ENCODE results near the gene ACAD11. TPM values are rescaled to one million over a fixed set of nuclear protein-coding genes. Genes with fewer than 3 reads are reported as not detected.

Gene ACAD11
- total and polyA plus RNA-seq, 9 of the 15 experiments (the other 6 are each of a cell fraction or from before 2014, with no cell fraction given) = 1.3 to 8.4 (median 4.0) TPM

GRCh38 chr3:132643366-132643765 is 16.2 kb downstream of the ACAD11 start:
- Histone ChIP-seq H2AFZ (ENCODE audit: low read depth, low read length) (no peak overlapping the region), H3K4me1 (replicated peaks in 1 of 2; ENCODE audit: control insufficient read depth in 2 of 2, insufficient read depth in 2 of 2, low read length in 2 of 2) (no peaks in the 10 kb centered on the region), H3K27me3 (ENCODE audit: control insufficient read depth in 2 of 2, insufficient read depth in 2 of 2, low read length in 2 of 2) (no peaks in the 10 kb centered on the region), H3K9me1 (ENCODE audit: control insufficient read depth, insufficient read depth, low read length) (no peaks in the 10 kb centered on the region), H3K27ac (ENCODE audit: extremely low read depth, low read depth, low read length) (no peak overlapping the region), H3K9me3 (replicated peaks; ENCODE audit: control insufficient read depth, insufficient read depth, low read depth, low read length) (no peaks in the 10 kb centered on the region), H4K20me1 (replicated peaks; ENCODE audit: control insufficient read depth, insufficient read depth, low read length) (0 out of 2 replicates have a peak, but pooled peaks cover 3% of the 10 kb centered on the region), H3K36me3 (ENCODE audit: control insufficient read depth, insufficient read depth, low read length) (no peaks in the 10 kb centered on the region), H3K79me2 (ENCODE audit: control insufficient read depth, insufficient read depth, low read length) (no peaks in the 10 kb centered on the region), H3K4me3 (no peak overlapping the region), H3K4me2 (ENCODE audit: insufficient read depth, low read length) (no peak overlapping the region), H3K9ac (ENCODE audit: insufficient read depth in 1 of 2, low read depth in 2 of 2, low read length in 2 of 2) (no peak overlapping the region)
- FAIRE-seq (no peak), ATAC-seq (peak; percentile 73), DNase-seq (ENCODE audit: extremely low read depth in 1 of 4, low spot score in 3 of 4) (peak in 2 of 4 experiments; percentile 19 to 38)
- no TSS peak for BruUV-seq (replicated peaks)
- ChIA-PET CTCF (ENCODE audit: low intra/inter-chr PET ratio) (interaction anchor here (3.4 kb wide), 1 partner anchor 108 kb away, joined by 49 read pairs; no protein-coding TSS in a partner anchor), POLR2A (interaction anchor here (1.0 kb wide), 2 partner anchors 16 to 30 kb away, joined by 3 to 5 read pairs; partner anchors contain the start of gene ACAD11)
- TF ChIP-seq THRAP3 (IDR thresholded peaks at IDR 0.05; ENCODE audit: borderline replicate concordance) (no peak), CBFA2T3 (IDR thresholded peaks at IDR 0.05) (peak; percentile 53), KHSRP (IDR thresholded peaks at IDR 0.05) (no peak), SP1 (CRISPR knock-in tag; IDR thresholded peaks at IDR 0.05) (no peak), SRSF3 (IDR thresholded peaks at IDR 0.05; ENCODE audit: insufficient read depth, low read length) (no peak), SPI1 (IDR thresholded peaks at IDR 0.05; ENCODE audit: borderline replicate concordance, low read depth, low read length) (no peak), BCL6 (CRISPR knock-in tag; IDR thresholded peaks at IDR 0.05) (no peak), TARDBP (IDR thresholded peaks at IDR 0.05) (no peak), ZNF766 (CRISPR knock-in tag; conservative IDR thresholded peaks at IDR 0.05) (no peak), TCF3 (CRISPR knock-in tag; IDR thresholded peaks at IDR 0.05) (peak; percentile 24; the same call in 1 of the 2 replicates), TAL1 (IDR thresholded peaks at IDR 0.05) (peak; percentile 39), TEAD4 (IDR thresholded peaks at IDR 0.05; ENCODE audit: low read length) (peak; percentile 19; the same call in 1 of the 2 replicates), TEAD4 (CRISPR knock-in tag; IDR thresholded peaks at IDR 0.05; ENCODE audit: borderline replicate concordance) (no peak)
- TF ChIP-seq, protein P1, sequence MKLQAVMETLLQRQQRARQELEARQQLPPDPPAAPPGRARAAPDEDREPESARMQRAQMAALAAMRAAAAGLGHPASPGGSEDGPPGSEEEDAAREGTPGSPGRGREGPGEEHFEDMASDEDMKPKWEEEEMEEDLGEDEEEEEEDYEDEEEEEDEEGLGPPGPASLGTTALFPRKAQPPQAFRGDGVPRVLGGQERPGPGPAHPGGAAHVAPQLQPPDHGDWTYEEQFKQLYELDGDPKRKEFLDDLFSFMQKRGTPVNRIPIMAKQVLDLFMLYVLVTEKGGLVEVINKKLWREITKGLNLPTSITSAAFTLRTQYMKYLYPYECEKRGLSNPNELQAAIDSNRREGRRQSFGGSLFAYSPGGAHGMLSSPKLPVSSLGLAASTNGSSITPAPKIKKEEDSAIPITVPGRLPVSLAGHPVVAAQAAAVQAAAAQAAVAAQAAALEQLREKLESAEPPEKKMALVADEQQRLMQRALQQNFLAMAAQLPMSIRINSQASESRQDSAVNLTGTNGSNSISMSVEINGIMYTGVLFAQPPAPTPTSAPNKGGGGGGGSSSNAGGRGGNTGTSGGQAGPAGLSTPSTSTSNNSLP (IDR thresholded peaks at IDR 0.05; ENCODE audit: borderline replicate concordance, low read depth, low read length) = no peak
- TF ChIP-seq, protein P2, sequence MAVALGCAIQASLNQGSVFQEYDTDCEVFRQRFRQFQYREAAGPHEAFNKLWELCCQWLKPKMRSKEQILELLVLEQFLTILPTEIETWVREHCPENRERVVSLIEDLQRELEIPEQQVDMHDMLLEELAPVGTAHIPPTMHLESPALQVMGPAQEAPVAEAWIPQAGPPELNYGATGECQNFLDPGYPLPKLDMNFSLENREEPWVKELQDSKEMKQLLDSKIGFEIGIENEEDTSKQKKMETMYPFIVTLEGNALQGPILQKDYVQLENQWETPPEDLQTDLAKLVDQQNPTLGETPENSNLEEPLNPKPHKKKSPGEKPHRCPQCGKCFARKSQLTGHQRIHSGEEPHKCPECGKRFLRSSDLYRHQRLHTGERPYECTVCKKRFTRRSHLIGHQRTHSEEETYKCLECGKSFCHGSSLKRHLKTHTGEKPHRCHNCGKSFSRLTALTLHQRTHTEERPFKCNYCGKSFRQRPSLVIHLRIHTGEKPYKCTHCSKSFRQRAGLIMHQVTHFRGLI (CRISPR knock-in tag; IDR thresholded peaks at IDR 0.05) = no peak
- TF ChIP-seq, protein P3, sequence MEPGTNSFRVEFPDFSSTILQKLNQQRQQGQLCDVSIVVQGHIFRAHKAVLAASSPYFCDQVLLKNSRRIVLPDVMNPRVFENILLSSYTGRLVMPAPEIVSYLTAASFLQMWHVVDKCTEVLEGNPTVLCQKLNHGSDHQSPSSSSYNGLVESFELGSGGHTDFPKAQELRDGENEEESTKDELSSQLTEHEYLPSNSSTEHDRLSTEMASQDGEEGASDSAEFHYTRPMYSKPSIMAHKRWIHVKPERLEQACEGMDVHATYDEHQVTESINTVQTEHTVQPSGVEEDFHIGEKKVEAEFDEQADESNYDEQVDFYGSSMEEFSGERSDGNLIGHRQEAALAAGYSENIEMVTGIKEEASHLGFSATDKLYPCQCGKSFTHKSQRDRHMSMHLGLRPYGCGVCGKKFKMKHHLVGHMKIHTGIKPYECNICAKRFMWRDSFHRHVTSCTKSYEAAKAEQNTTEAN (CRISPR knock-in tag; IDR thresholded peaks at IDR 0.05) = no peak
- TF ChIP-seq, protein P4, sequence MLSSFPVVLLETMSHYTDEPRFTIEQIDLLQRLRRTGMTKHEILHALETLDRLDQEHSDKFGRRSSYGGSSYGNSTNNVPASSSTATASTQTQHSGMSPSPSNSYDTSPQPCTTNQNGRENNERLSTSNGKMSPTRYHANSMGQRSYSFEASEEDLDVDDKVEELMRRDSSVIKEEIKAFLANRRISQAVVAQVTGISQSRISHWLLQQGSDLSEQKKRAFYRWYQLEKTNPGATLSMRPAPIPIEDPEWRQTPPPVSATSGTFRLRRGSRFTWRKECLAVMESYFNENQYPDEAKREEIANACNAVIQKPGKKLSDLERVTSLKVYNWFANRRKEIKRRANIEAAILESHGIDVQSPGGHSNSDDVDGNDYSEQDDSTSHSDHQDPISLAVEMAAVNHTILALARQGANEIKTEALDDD (IDR thresholded peaks at IDR 0.05) = no peak
- TF ChIP-seq, protein P5, sequence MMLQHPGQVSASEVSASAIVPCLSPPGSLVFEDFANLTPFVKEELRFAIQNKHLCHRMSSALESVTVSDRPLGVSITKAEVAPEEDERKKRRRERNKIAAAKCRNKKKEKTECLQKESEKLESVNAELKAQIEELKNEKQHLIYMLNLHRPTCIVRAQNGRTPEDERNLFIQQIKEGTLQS (IDR thresholded peaks at IDR 0.05) = no peak
- TF ChIP-seq, protein P5 (CRISPR knock-in tag; conservative IDR thresholded peaks at IDR 0.05) = no peak
- in situ Hi-C loops (cut with MboI) (loop anchor here (5.0 kb wide), 1 partner anchor 101 kb away; no protein-coding TSS in a partner anchor), intact Hi-C loops (cut with micrococcal nuclease) (loop anchor here (5.0 to 10.0 kb wide), 2 partner anchors 291 to 389 kb away; no protein-coding TSS in a partner anchor)
- 9% methylated on average over 2 of the region's 2 CpGs for WGBS (ENCODE audit: insufficient coverage, low coverage, missing lambda C conversion rate)
